ENCODE data around the gene CDT1.

DNA sequence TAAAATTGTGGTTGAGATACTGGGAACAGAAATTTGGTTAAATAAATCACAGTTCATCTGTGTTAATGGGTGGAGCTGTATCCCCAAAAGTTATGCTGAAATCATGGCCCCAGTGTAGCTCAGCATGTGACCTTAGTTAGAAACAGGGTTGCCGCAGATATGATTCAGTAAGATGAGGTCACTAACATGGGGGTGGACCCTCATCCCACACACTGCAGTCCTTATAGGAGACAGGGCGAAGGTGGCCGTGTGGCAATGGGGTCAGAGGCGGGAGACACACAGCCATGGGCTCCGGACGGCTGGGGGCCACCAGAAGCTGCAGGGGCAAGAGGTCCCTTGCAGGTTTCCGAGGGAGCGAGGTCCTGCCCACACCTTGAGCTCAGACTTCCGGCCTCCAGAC, 42.5 kb downstream of the CDT1 start:
- TF ChIP-seq, protein P1, sequence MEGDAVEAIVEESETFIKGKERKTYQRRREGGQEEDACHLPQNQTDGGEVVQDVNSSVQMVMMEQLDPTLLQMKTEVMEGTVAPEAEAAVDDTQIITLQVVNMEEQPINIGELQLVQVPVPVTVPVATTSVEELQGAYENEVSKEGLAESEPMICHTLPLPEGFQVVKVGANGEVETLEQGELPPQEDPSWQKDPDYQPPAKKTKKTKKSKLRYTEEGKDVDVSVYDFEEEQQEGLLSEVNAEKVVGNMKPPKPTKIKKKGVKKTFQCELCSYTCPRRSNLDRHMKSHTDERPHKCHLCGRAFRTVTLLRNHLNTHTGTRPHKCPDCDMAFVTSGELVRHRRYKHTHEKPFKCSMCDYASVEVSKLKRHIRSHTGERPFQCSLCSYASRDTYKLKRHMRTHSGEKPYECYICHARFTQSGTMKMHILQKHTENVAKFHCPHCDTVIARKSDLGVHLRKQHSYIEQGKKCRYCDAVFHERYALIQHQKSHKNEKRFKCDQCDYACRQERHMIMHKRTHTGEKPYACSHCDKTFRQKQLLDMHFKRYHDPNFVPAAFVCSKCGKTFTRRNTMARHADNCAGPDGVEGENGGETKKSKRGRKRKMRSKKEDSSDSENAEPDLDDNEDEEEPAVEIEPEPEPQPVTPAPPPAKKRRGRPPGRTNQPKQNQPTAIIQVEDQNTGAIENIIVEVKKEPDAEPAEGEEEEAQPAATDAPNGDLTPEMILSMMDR (IDR thresholded peaks at IDR 0.05; ENCODE audit: low read length), result no peak
- no peak for TF ChIP-seq EZH2 (IDR thresholded peaks at IDR 0.05; ENCODE audit: borderline replicate concordance, low read length)
